H1 (cell line): ENCODE data around the gene TAB3. TPM values are rescaled to one million over a fixed set of nuclear protein-coding genes. Genes with fewer than 3 reads are reported as not detected.

Experiments used
- CTCF ChIA-PET: fragments of 300-600 bp; sonication (Branson Sonifier 250); formaldehyde crosslinking; loops from one replicate; lab custom pipeline; 2021; ENCODE audit not compliant: partially characterized antibody; lab: Charles Lee
- POLR2A ChIA-PET: fragments of 300-600 bp; sonication (Branson Sonifier 250); formaldehyde crosslinking; loops from one replicate; lab custom pipeline; 2021; ENCODE audit warnings: inconsistent platforms; ENCODE audit not compliant: partially characterized antibody; lab: Charles Lee
- DNase-seq, 2 experiments: peaks; one replicate each; pipeline versions ENCODE4 v3.0.0 to v3.0.0-alpha.2; 2010 to 2022; ENCODE audit warnings: low spot score in 2 of 2, low read depth in 1 of 2, mixed read lengths in 1 of 2
- FAIRE-seq: peaks from 2 replicates; lab custom pipeline; 2011; peaks lifted over from hg19 to GRCh38; lab: Jason Lieb, UNC
- H2AFZ ChIP-seq: 2 replicates; pipeline ENCODE4 v1.8.1; 2012; ENCODE audit warnings: low read length, inconsistent platforms
- H2AK5ac ChIP-seq: 2 replicates; pipeline ENCODE4 v1.6.1; 2013; ENCODE audit warnings: low read depth, low read length
- H2BK120ac ChIP-seq: replicated peaks from 2 replicates; pipeline ENCODE3; 2013; ENCODE audit warnings: low read depth, low read length, inconsistent platforms
- H2BK12ac ChIP-seq: 2 replicates; pipeline ENCODE4 v1.6.1; 2013; ENCODE audit warnings: low read depth, low read length
- H2BK15ac ChIP-seq: 2 replicates; pipeline ENCODE4 v1.6.1; 2013; ENCODE audit warnings: low read length
- H2BK20ac ChIP-seq: 2 replicates; pipeline ENCODE4 v1.6.1; 2013; ENCODE audit warnings: low read length
- H2BK5ac ChIP-seq: 2 replicates; pipeline ENCODE4 v1.6.1; 2013; ENCODE audit warnings: low read depth, low read length
- H3K14ac ChIP-seq: 2 replicates; pipeline ENCODE4 v1.6.1; 2013; ENCODE audit warnings: inconsistent platforms; ENCODE audit not compliant: insufficient read length
- H3K18ac ChIP-seq: 2 replicates; pipeline ENCODE4 v1.6.1; 2013; ENCODE audit warnings: low read length; ENCODE audit errors: extremely low read depth
- H3K23ac ChIP-seq: 2 replicates; pipeline ENCODE4 v1.6.1; 2013; ENCODE audit warnings: inconsistent platforms; ENCODE audit not compliant: insufficient read length
- H3K23me2 ChIP-seq: 2 replicates; pipeline ENCODE4 v1.6.1; 2013; ENCODE audit warnings: low read depth, low read length
- H3K27ac ChIP-seq: 2 replicates; pipeline ENCODE4 v1.6.1; 2011; ENCODE audit warnings: low read depth, low read length, inconsistent platforms
- H3K27me3 ChIP-seq, 4 experiments: replicated peaks in 1 of 4; 1 replicate in 1 of 4; 2 replicates in 3 of 4; pipeline versions ENCODE4 v1.6.1 to v1.8.1; 2011 to 2013; ENCODE audit warnings: low read length in 3 of 4, mild to moderate bottlenecking in 3 of 4, inconsistent platforms in 2 of 4, mixed read lengths in 2 of 4, moderate library complexity in 1 of 4; ENCODE audit not compliant: control insufficient read depth in 3 of 4, insufficient read depth in 3 of 4; ENCODE audit errors: extremely low read depth in 1 of 4
- H3K36me3 ChIP-seq, 4 experiments: 2 replicates each; pipeline versions ENCODE4 v1.6.1 to v1.8.1; 2011 to 2013; ENCODE audit warnings: mild to moderate bottlenecking in 4 of 4, low read length in 3 of 4, moderate library complexity in 2 of 4, control low read depth in 1 of 4, inconsistent platforms in 1 of 4; ENCODE audit not compliant: insufficient read depth in 4 of 4, control insufficient read depth in 2 of 4
- H3K4ac ChIP-seq: replicated peaks from 2 replicates; pipeline ENCODE3; 2013; ENCODE audit warnings: low read length, low read depth, mixed read lengths, inconsistent platforms; ENCODE audit not compliant: insufficient read length
- H3K4me1 ChIP-seq, 4 experiments: replicated peaks in 1 of 4; 1 replicate in 1 of 4; 2 replicates in 3 of 4; pipeline versions ENCODE4 v1.6.1 to v1.8.1; 2011 to 2013; ENCODE audit warnings: low read length in 3 of 4, inconsistent platforms in 2 of 4, mixed read lengths in 1 of 4; ENCODE audit not compliant: insufficient read depth in 4 of 4, control insufficient read depth in 3 of 4
- H3K4me2 ChIP-seq, 2 experiments: 2 replicates each; pipeline versions ENCODE4 v1.6.1 to v1.8.1; 2011 to 2013; ENCODE audit warnings: low read depth in 2 of 2, low read length in 2 of 2, control low read depth in 1 of 2, inconsistent platforms in 1 of 2, mild to moderate bottlenecking in 1 of 2; ENCODE audit not compliant: insufficient read depth in 1 of 2
- H3K4me3 ChIP-seq, 4 experiments: fragments of 200-600, 300-600 bp in 1 of 4; sonication (generic), shearing (Covaris generic), sonication (Bioruptor Twin) in 1 of 4; 2 replicates each; pipeline versions ENCODE4 v1.5.1 to v1.8.1; 2011 to 2016; ENCODE audit warnings: low read length in 4 of 4, low read depth in 3 of 4, control low read depth in 2 of 4, inconsistent platforms in 2 of 4, mild to moderate bottlenecking in 2 of 4, mixed read lengths in 1 of 4, moderate library complexity in 1 of 4; ENCODE audit not compliant: insufficient read depth in 2 of 4; ENCODE audit errors: extremely low read depth in 1 of 4
- H3K56ac ChIP-seq: replicated peaks from 2 replicates; pipeline ENCODE3; 2013; ENCODE audit warnings: low read depth, mild to moderate bottlenecking, mixed read lengths, low read length, inconsistent platforms; ENCODE audit not compliant: insufficient read length
- H3K79me1 ChIP-seq: 2 replicates; pipeline ENCODE4 v1.6.1; 2013; ENCODE audit warnings: low read depth, low read length, control low read depth
- H3K79me2 ChIP-seq, 2 experiments: 2 replicates each; pipeline versions ENCODE4 v1.6.1 to v1.8.1; 2012 to 2013; ENCODE audit warnings: low read length in 2 of 2, mild to moderate bottlenecking in 2 of 2, inconsistent platforms in 1 of 2; ENCODE audit not compliant: insufficient read depth in 2 of 2, control insufficient read depth in 1 of 2
- H3K9ac ChIP-seq, 4 experiments: replicated peaks in 1 of 4; 1 replicate in 1 of 4; 2 replicates in 3 of 4; pipeline versions ENCODE4 v1.6.1 to v1.8.1; 2011 to 2013; ENCODE audit warnings: low read depth in 3 of 4, low read length in 3 of 4, control low read depth in 2 of 4, mild to moderate bottlenecking in 2 of 4, moderate library complexity in 2 of 4, inconsistent platforms in 1 of 4; ENCODE audit errors: extremely low read depth in 1 of 4
- H3K9me3 ChIP-seq, 2 experiments: 2 replicates each; pipeline versions ENCODE4 v1.6.1 to v1.8.1; 2012 to 2013; ENCODE audit warnings: mild to moderate bottlenecking in 2 of 2, moderate library complexity in 2 of 2, control low read depth in 1 of 2, inconsistent platforms in 1 of 2, low read depth in 1 of 2, low read length in 1 of 2, mixed read lengths in 1 of 2; ENCODE audit not compliant: insufficient read depth in 2 of 2
- H4K20me1 ChIP-seq, 2 experiments: replicated peaks in 1 of 2; 2 replicates each; pipeline versions ENCODE3 to v1.8.1; 2011 to 2013; ENCODE audit warnings: inconsistent platforms in 2 of 2, low read length in 2 of 2, mild to moderate bottlenecking in 1 of 2; ENCODE audit not compliant: insufficient read depth in 2 of 2, control insufficient read depth in 1 of 2
- H4K5ac ChIP-seq: 2 replicates; pipeline ENCODE4 v1.6.1; 2013; ENCODE audit warnings: low read length, low read depth, mixed read lengths, inconsistent platforms; ENCODE audit not compliant: insufficient read length
- H4K8ac ChIP-seq: 2 replicates; pipeline ENCODE4 v1.8.0; 2013; ENCODE audit warnings: mild to moderate bottlenecking, moderate library complexity, low read length, inconsistent platforms; ENCODE audit not compliant: insufficient read depth; ENCODE audit errors: extremely low read depth
- H4K91ac ChIP-seq: replicated peaks from 2 replicates; pipeline ENCODE3; 2013; ENCODE audit warnings: low read length, mixed read lengths, inconsistent platforms; ENCODE audit not compliant: insufficient read length
- POLR2A ChIP-seq, 2 experiments: IDR thresholded peaks; 1 replicate in 1 of 2; 2 replicates in 1 of 2; pipeline ENCODE4 v1.6.1; 2011; ENCODE audit warnings: low read depth in 2 of 2, low read length in 2 of 2, mild to moderate bottlenecking in 2 of 2; ENCODE audit errors: control extremely low read depth in 1 of 2
- WGBS, 2 experiments: shearing (Covaris generic) in 1 of 2; methylation state at CpG; one replicate each; pipeline versions ENCODE4 v1.1.6 to v1.1.7; 2013 to 2015; ENCODE audit warnings: low lambda C conversion rate in 2 of 2, mixed read lengths in 2 of 2, inconsistent platforms in 1 of 2, low coverage in 1 of 2, missing lambda C conversion rate in 1 of 2; ENCODE audit not compliant: insufficient replicate concordance in 2 of 2, insufficient coverage in 1 of 2, insufficient read length in 1 of 2; ENCODE audit errors: extremely low coverage in 1 of 2, missing lambda C conversion rate in 1 of 2; 5-methylcytosine and 5-hydroxymethylcytosine counted together
- polyA plus RNA-seq, 7 experiments: library from polyadenylated mRNA; depleted of rRNA in 3 of 7; stranded (reverse) in 5 of 7; unstranded in 2 of 7; fragments of >200 nt in 5 of 7; fragments of 200-250 nt in 2 of 7; gene quantifications; 1 replicate in 5 of 7; 2 replicates in 1 of 7; 4 replicates in 1 of 7; pipeline versions ENCODE4 v1.2.1 to v1.2.3, GENCODE V29; 2011 to 2013; ENCODE audit warnings: missing spikeins in 2 of 7, mixed read lengths in 2 of 7
- total RNA-seq: library from RNA; stranded (reverse); fragmentation: NEBNext Ultra II Directional; extraction: Animal tissue kit (Norgen Biotek cat#: 25700); gene quantifications from 2 replicates; pipeline ENCODE4 v1.2.1, GENCODE V29; 2021

TAB3 gene
- total and polyA plus RNA-seq, 2 of the 8 experiments (the other 6 are each of a cell fraction or from before 2014, with no cell fraction given) = 12.7 to 12.9 TPM

GRCh38 chrX:30893206-30893605 lies 4.2 kb upstream of the TAB3 start:
- TF ChIP-seq POLR2A (IDR thresholded peaks at IDR 0.05; ENCODE audit: control extremely low read depth in 1 of 2, low read depth in 2 of 2, low read length in 2 of 2) = no peak
- peaks cover 2% of the 10 kb centered on the region; the same call in 1 of the 2 replicates for H3K23me2 ChIP-seq
- H4K20me1 ChIP-seq = no peaks in the 10 kb centered on the region
- H4K91ac ChIP-seq = no peak overlapping the region
- no peak overlapping the region for H3K56ac ChIP-seq
- H4K5ac ChIP-seq = no peak overlapping the region
- no peak overlapping the region for H3K4me3 ChIP-seq
- no peak overlapping the region for H3K23ac ChIP-seq
- no peaks in the 10 kb centered on the region for H3K9me3 ChIP-seq
- 88% methylated on average over 4 of the region's 4 CpGs; no CpG with 5 or more reads in 1 of the 2 experiments for WGBS, 2 experiments
- H2BK15ac ChIP-seq = no peak overlapping the region
- no peak overlapping the region for H2BK20ac ChIP-seq
- H2BK12ac ChIP-seq = no peak overlapping the region
- no peak overlapping the region for H3K9ac ChIP-seq
- no peak overlapping the region for H2BK5ac ChIP-seq
- CTCF ChIA-PET = interaction anchor here (1.2 kb wide), 1 partner anchor 31 kb away, joined by 3 read pairs; no protein-coding TSS in a partner anchor
- H2AK5ac ChIP-seq = no peak overlapping the region
- no peak overlapping the region for H4K8ac ChIP-seq
- no peaks in the 10 kb centered on the region for H3K4me1 ChIP-seq
- H2AFZ ChIP-seq = no peak overlapping the region
- DNase-seq (no peak), FAIRE-seq (no peak)
- H3K27ac ChIP-seq = no peak overlapping the region
- H3K36me3 ChIP-seq = no peaks in the 10 kb centered on the region
- H3K79me1 ChIP-seq = no peaks in the 10 kb centered on the region
- H3K4ac ChIP-seq = no peak overlapping the region
- H3K14ac ChIP-seq = no peak overlapping the region
- no peak overlapping the region for H2BK120ac ChIP-seq
- H3K27me3 ChIP-seq = no peaks in the 10 kb centered on the region
- H3K18ac ChIP-seq = no peak overlapping the region
- POLR2A ChIA-PET = no interaction called here
- H3K79me2 ChIP-seq = peaks cover 0 to 2% of the 10 kb centered on the region in 2 experiments; a peak in 1 of 4 replicates
- H3K4me2 ChIP-seq = no peak overlapping the region
